ENCODE measurements around the gene UPK1B.

UPK1B gene

GRCh38 chr3:119176778-119177177, 3.4 kb downstream of the UPK1B start:
- DNase-seq (ENCODE audit: low read depth in 2 of 2), result no peak

GRCh38 chr3:119177321-119177720, 3.9 kb downstream of the UPK1B start:
- no peak for DNase-seq (ENCODE audit: low read depth in 2 of 2)

- DNase-seq (ENCODE audit: low read depth in 2 of 2), result no peak
Observed at GRCh38 chr3:119181765-119182164, 8.4 kb downstream of the UPK1B start.

- DNase-seq (ENCODE audit: low read depth in 2 of 2), result no peak
Observed at GRCh38 chr3:119184111-119184510, 10.7 kb downstream of the UPK1B start.

GRCh38 chr3:119184796-119185570, 11.6 kb downstream of the UPK1B start:
- DNase-seq (ENCODE audit: low read depth in 2 of 2), result no peak

GRCh38 chr3:119187266-119187665, 13.9 kb downstream of the UPK1B start:
- no peak for DNase-seq (ENCODE audit: low read depth in 2 of 2)

GRCh38 chr3:119191800-119192199, 18.4 kb downstream of the UPK1B start:
- no peak for DNase-seq (ENCODE audit: low read depth in 2 of 2)

GRCh38 chr3:119194237-119195150, 21.1 kb downstream of the UPK1B start:
- DNase-seq (ENCODE audit: low read depth in 2 of 2), result no peak

- no peak for DNase-seq (ENCODE audit: low read depth in 2 of 2)
Observed at GRCh38 chr3:119195151-119195476, 21.7 kb downstream of the UPK1B start.

- no peak for DNase-seq (ENCODE audit: low read depth in 2 of 2)
Observed at GRCh38 chr3:119195911-119196310, 22.5 kb downstream of the UPK1B start.

GRCh38 chr3:119205209-119205608, 31.8 kb downstream of the UPK1B start:
- no peak for DNase-seq (ENCODE audit: low read depth in 2 of 2)

- no peak for DNase-seq (ENCODE audit: low read depth in 2 of 2)
Observed at GRCh38 chr3:119205685-119206084, 32.3 kb downstream of the UPK1B start.

- no peak for DNase-seq (ENCODE audit: low read depth in 2 of 2)
Observed at GRCh38 chr3:119206611-119207511, 33.5 kb downstream of the UPK1B start.

- no peak for DNase-seq (ENCODE audit: low read depth in 2 of 2)
Observed at GRCh38 chr3:119207512-119207875, 34.1 kb downstream of the UPK1B start.

- DNase-seq (ENCODE audit: low read depth in 2 of 2), result no peak
Observed at GRCh38 chr3:119211193-119211592, 37.8 kb downstream of the UPK1B start.

GRCh38 chr3:119211803-119212202, 38.4 kb downstream of the UPK1B start:
- DNase-seq (ENCODE audit: low read depth in 2 of 2), result no peak

- DNase-seq (ENCODE audit: low read depth in 2 of 2), result no peak
Observed at GRCh38 chr3:119219069-119219468, 45.7 kb downstream of the UPK1B start.

GRCh38 chr3:119220198-119220597, 46.8 kb downstream of the UPK1B start:
- no peak for DNase-seq (ENCODE audit: low read depth in 2 of 2)

- DNase-seq (ENCODE audit: low read depth in 2 of 2), result no peak
Observed at GRCh38 chr3:119220970-119221667, 47.7 kb downstream of the UPK1B start.

- no peak for DNase-seq (ENCODE audit: low read depth in 2 of 2)
Observed at GRCh38 chr3:119221779-119222320, 48.5 kb downstream of the UPK1B start.

GRCh38 chr3:119222391-119222790, 49.0 kb downstream of the UPK1B start:
- no peak for DNase-seq (ENCODE audit: low read depth in 2 of 2)

All from stimulated activated CD8-positive, alpha-beta memory T cell treated with anti-CD3 and anti-CD28 coated beads, Interleukin-2, amount 100 ng/mL, for 48 hours (primary cell).